Trophoblast cell (in vitro differentiated cells and primary cell): Measurements from ENCODE around the gene BNIP5.

Experiments used
- DNase-seq, 2 donors: peaks; one replicate each; pipeline ENCODE4 v3.0.0-alpha.2; 2016
- H2AFZ ChIP-seq: 2 replicates; pipeline ENCODE4 v1.6.1; 2013; ENCODE audit warnings: low read length, moderate library complexity, mild to moderate bottlenecking; ENCODE audit not compliant: insufficient read depth, poor library complexity
- H2AK5ac ChIP-seq: 2 replicates; pipeline ENCODE4 v1.6.1; 2013; ENCODE audit warnings: mild to moderate bottlenecking, low read length
- H2BK120ac ChIP-seq: 2 replicates; pipeline ENCODE4 v1.6.1; 2013; ENCODE audit warnings: low read length, mild to moderate bottlenecking, moderate library complexity; ENCODE audit not compliant: insufficient read depth, poor library complexity
- H2BK12ac ChIP-seq: 2 replicates; pipeline ENCODE4 v1.6.1; 2013; ENCODE audit warnings: mild to moderate bottlenecking, low read length, moderate library complexity
- H2BK5ac ChIP-seq: 2 replicates; pipeline ENCODE4 v1.6.1; 2013; ENCODE audit warnings: low read length, low read depth, moderate library complexity, mild to moderate bottlenecking; ENCODE audit not compliant: poor library complexity
- H3K14ac ChIP-seq: 2 replicates; pipeline ENCODE4 v1.6.1; 2013; ENCODE audit warnings: mild to moderate bottlenecking, low read length
- H3K18ac ChIP-seq: 2 replicates; pipeline ENCODE4 v1.6.1; 2013; ENCODE audit warnings: mild to moderate bottlenecking, low read length
- H3K23ac ChIP-seq: 2 replicates; pipeline ENCODE4 v1.6.1; 2013; ENCODE audit warnings: low read length
- H3K27ac ChIP-seq: 2 replicates; pipeline ENCODE4 v1.5.1; 2013; ENCODE audit warnings: low read depth, mild to moderate bottlenecking, inconsistent platforms, low read length, moderate library complexity
- H3K27me3 ChIP-seq: 2 replicates; pipeline ENCODE4 v1.6.1; 2013; ENCODE audit warnings: inconsistent platforms, mild to moderate bottlenecking, low read length, moderate library complexity; ENCODE audit not compliant: insufficient read depth
- H3K36me3 ChIP-seq, 2 experiments: 1 replicate in 1 of 2; 2 replicates in 1 of 2; pipeline ENCODE4 v1.6.1; 2013; ENCODE audit warnings: low read length in 2 of 2, mild to moderate bottlenecking in 2 of 2, moderate library complexity in 1 of 2; ENCODE audit not compliant: insufficient read depth in 2 of 2, control insufficient read depth in 1 of 2
- H3K4ac ChIP-seq: 2 replicates; pipeline ENCODE4 v1.6.1; 2013; ENCODE audit warnings: low read depth, mild to moderate bottlenecking, low read length, moderate library complexity
- H3K4me1 ChIP-seq, 2 experiments: 1 replicate in 1 of 2; 2 replicates in 1 of 2; pipeline ENCODE4 v1.6.1; 2013; ENCODE audit warnings: low read length in 2 of 2, mild to moderate bottlenecking in 2 of 2, moderate library complexity in 1 of 2; ENCODE audit not compliant: insufficient read depth in 2 of 2, control insufficient read depth in 1 of 2
- H3K4me2 ChIP-seq: 2 replicates; pipeline ENCODE4 v1.6.1; 2013; ENCODE audit warnings: inconsistent platforms, mild to moderate bottlenecking, low read length, moderate library complexity
- H3K4me3 ChIP-seq: 2 replicates; pipeline ENCODE4 v1.5.1; 2013; ENCODE audit warnings: mild to moderate bottlenecking, low read depth, low read length, inconsistent platforms
- H3K79me1 ChIP-seq: one replicate; pipeline ENCODE4 v1.6.1; 2013; ENCODE audit warnings: low read length
- H3K79me2 ChIP-seq: 2 replicates; pipeline ENCODE4 v1.6.1; 2013; ENCODE audit warnings: low read length, mild to moderate bottlenecking; ENCODE audit not compliant: control insufficient read depth, insufficient read depth, poor library complexity
- H3K9ac ChIP-seq: 2 replicates; pipeline ENCODE4 v1.6.1; 2013; ENCODE audit warnings: mild to moderate bottlenecking, low read length
- H3K9me3 ChIP-seq: 2 replicates; pipeline ENCODE4 v1.6.1; 2013; ENCODE audit warnings: low read depth, mild to moderate bottlenecking, control low read depth, inconsistent platforms, low read length; ENCODE audit not compliant: insufficient read depth
- H4K12ac ChIP-seq: 2 replicates; pipeline ENCODE4 v1.6.1; 2013; ENCODE audit warnings: low read depth, mild to moderate bottlenecking, low read length, moderate library complexity
- H4K8ac ChIP-seq: 2 replicates; pipeline ENCODE4 v1.6.1; 2013; ENCODE audit warnings: low read depth, mild to moderate bottlenecking, low read length, moderate library complexity
- H4K91ac ChIP-seq: one replicate; pipeline ENCODE4 v1.6.1; 2013; ENCODE audit warnings: low read depth, mild to moderate bottlenecking, low read length, moderate library complexity
- WGBS: extraction: QIAGEN DNeasy Blood & Tissue Kit; methylation state at CpG from one replicate; pipeline ENCODE4 v1.1.7; 2013; ENCODE audit warnings: missing lambda C conversion rate; ENCODE audit not compliant: insufficient read length, insufficient coverage; ENCODE audit errors: extremely low coverage; 5-methylcytosine and 5-hydroxymethylcytosine counted together

Gene BNIP5

DNA sequence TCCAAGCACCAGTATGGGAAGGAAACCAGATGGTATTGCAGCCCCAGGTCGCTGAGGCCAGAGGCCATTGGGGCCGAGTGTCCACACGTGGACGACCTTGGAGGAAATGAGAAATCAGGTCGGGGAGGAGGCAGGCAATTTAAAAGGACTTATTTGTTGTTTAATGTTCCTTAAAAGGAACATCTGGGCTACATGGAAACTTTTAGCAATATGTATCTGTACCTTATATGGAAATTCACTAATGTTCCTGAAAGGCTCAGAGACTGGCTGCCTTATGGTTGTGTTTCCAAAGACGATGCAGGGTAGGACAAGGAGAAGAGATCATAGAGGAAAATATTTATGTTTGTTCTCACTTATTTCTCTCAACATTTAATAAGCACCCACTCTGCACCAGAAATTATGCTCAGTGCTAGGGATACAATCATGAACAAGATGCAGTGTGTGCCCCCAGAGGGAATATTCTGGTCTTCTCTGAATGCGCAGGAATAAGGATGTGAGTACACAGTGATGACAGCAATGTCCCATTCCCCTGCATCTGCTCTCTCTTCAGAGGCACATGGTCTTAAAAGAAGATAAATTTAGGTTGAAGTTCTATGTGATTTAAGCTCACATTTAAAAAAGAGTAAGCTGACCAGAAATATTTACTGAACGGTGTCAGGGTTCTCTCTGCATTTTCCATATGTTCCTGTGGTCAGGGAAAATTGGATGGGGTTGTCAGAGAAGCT, 3.4 kb downstream of the BNIP5 start:
- H3K4me3 ChIP-seq = no peak overlapping the region
- no peaks in the 10 kb centered on the region for H3K27me3 ChIP-seq
- H3K9me3 ChIP-seq = peaks cover 2% of the 10 kb centered on the region
- no peak overlapping the region for H2AK5ac ChIP-seq
- no peak overlapping the region for H4K12ac ChIP-seq
- H2BK5ac ChIP-seq = no peak overlapping the region
- H2AFZ ChIP-seq = no peak overlapping the region
- no CpG with 5 or more reads among the region's 8 CpGs for WGBS
- no peaks in the 10 kb centered on the region for H3K79me2 ChIP-seq
- no peak overlapping the region for H3K18ac ChIP-seq
- H4K8ac ChIP-seq = no peak overlapping the region
- no peak overlapping the region for H3K4ac ChIP-seq
- no peak overlapping the region for H2BK120ac ChIP-seq
- no peaks in the 10 kb centered on the region for H3K4me1 ChIP-seq
- DNase-seq = no peak
- H3K23ac ChIP-seq = no peak overlapping the region
- no peaks in the 10 kb centered on the region for H3K36me3 ChIP-seq
- no peak overlapping the region for H4K91ac ChIP-seq
- no peak overlapping the region for H3K4me2 ChIP-seq
- H2BK12ac ChIP-seq = no peak overlapping the region
- H3K79me1 ChIP-seq = no peaks in the 10 kb centered on the region
- H3K9ac ChIP-seq = no peak overlapping the region
- H3K14ac ChIP-seq = no peak overlapping the region
- no peak overlapping the region for H3K27ac ChIP-seq

DNA sequence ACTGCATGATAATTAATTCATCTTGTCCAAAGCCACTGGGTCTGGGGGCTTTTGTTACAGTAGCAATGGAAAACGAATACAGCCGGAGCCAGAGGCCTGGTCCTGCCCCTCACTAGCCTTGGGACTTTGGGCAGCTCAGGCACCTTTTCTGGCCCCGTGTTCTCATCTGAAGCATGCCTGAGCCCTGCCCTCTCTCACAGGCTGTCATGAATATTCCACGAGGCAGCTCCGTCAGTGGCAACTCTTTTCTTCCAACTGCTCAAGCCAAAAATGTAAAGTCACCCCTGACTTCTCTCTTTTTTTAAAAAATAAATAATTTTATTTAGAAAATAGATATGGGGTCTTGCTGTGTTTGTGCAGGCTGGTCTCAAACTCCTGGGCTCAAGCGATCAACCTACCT, 5.3 kb downstream of the BNIP5 start:
- Histone ChIP-seq H3K4me3 (no peak overlapping the region), H3K36me3 (no peaks in the 10 kb centered on the region), H3K79me2 (no peaks in the 10 kb centered on the region), H3K18ac (no peak overlapping the region), H3K9me3 (peaks cover 2% of the 10 kb centered on the region), H4K12ac (no peak overlapping the region), H3K9ac (no peak overlapping the region), H4K91ac (no peak overlapping the region), H3K27ac (no peak overlapping the region), H3K4me2 (no peak overlapping the region), H3K4ac (no peak overlapping the region), H4K8ac (no peak overlapping the region), H2BK5ac (no peak overlapping the region), H3K27me3 (no peaks in the 10 kb centered on the region), H3K4me1 (no peaks in the 10 kb centered on the region), H3K14ac (no peak overlapping the region), H2AK5ac (no peak overlapping the region), H2BK12ac (no peak overlapping the region), H2AFZ (no peak overlapping the region), H3K79me1 (no peaks in the 10 kb centered on the region), H3K23ac (no peak overlapping the region), H2BK120ac (no peak overlapping the region)
- no CpG with 5 or more reads among the region's 6 CpGs for WGBS
- no peak for DNase-seq

GRCh38 chr6:36330366-36330765, 6.3 kb downstream of the BNIP5 start:
- Histone ChIP-seq H4K91ac (no peak overlapping the region), H3K23ac (no peak overlapping the region), H3K18ac (no peak overlapping the region), H3K27ac (no peak overlapping the region), H2BK120ac (no peak overlapping the region), H3K14ac (no peak overlapping the region), H2AFZ (no peak overlapping the region), H3K36me3 (no peaks in the 10 kb centered on the region), H3K9me3 (peaks cover 2% of the 10 kb centered on the region), H3K4me3 (no peak overlapping the region), H2BK5ac (no peak overlapping the region), H4K8ac (no peak overlapping the region), H3K79me1 (no peaks in the 10 kb centered on the region), H2BK12ac (no peak overlapping the region), H3K79me2 (no peaks in the 10 kb centered on the region), H3K4ac (no peak overlapping the region), H3K4me2 (no peak overlapping the region), H2AK5ac (no peak overlapping the region), H3K9ac (no peak overlapping the region), H3K4me1 (no peaks in the 10 kb centered on the region), H4K12ac (no peak overlapping the region), H3K27me3 (no peaks in the 10 kb centered on the region)
- WGBS = no CpG with 5 or more reads among the region's 14 CpGs
- DNase-seq = no peak

GRCh38 chr6:36329798-36330291, 6.8 kb downstream of the BNIP5 start:
- Histone ChIP-seq H4K12ac (no peak overlapping the region), H2BK5ac (no peak overlapping the region), H2AK5ac (no peak overlapping the region), H3K4me2 (no peak overlapping the region), H3K27me3 (no peaks in the 10 kb centered on the region), H3K4me3 (no peak overlapping the region), H3K23ac (no peak overlapping the region), H2BK120ac (no peak overlapping the region), H3K27ac (no peak overlapping the region), H4K91ac (no peak overlapping the region), H3K18ac (no peak overlapping the region), H3K9me3 (peaks cover 2% of the 10 kb centered on the region), H3K79me1 (no peaks in the 10 kb centered on the region), H2BK12ac (no peak overlapping the region), H3K4me1 (no peaks in the 10 kb centered on the region), H3K9ac (no peak overlapping the region), H3K4ac (no peak overlapping the region), H2AFZ (no peak overlapping the region), H3K36me3 (no peaks in the 10 kb centered on the region), H3K79me2 (no peaks in the 10 kb centered on the region), H3K14ac (no peak overlapping the region), H4K8ac (no peak overlapping the region)
- DNase-seq = no peak
- WGBS = no CpG with 5 or more reads among the region's 14 CpGs
